Measurements from ENCODE around the gene ETFBKMT. TPM values are rescaled to one million over a fixed set of nuclear protein-coding genes. Genes with fewer than 3 reads are reported as not detected.

ETFBKMT gene
- total and polyA plus RNA-seq, 11 donors, result 2.3 to 7.4 (median 5.9) TPM

DNA sequence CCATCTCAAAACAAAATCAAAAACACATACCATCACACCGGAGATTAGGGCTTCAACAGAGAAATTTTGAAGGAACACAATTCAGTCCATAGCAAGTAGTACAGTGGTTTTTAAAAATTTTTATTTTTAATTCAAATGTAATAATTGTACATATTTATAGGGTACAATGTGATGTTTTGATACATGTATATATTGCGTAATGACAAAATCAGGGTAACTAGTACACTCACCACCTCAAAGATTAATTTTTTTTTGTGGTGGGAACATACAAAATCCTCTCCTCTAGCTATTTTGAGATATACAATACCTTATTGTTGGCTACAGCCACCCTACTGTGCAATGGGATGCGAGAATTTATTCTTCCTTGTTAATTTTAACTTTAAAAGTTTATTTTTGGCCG lies 26.0 kb upstream of the ETFBKMT start:
- no peak for ATAC-seq
- H3K36me3 ChIP-seq, result no peaks in the 10 kb centered on the region
- no peak overlapping the region for H3K4me3 ChIP-seq
- 68 to 95% (median 86%) methylated on average over 4 of the region's 4 CpGs for WGBS, 4 donors
- TF ChIP-seq, protein P1, sequence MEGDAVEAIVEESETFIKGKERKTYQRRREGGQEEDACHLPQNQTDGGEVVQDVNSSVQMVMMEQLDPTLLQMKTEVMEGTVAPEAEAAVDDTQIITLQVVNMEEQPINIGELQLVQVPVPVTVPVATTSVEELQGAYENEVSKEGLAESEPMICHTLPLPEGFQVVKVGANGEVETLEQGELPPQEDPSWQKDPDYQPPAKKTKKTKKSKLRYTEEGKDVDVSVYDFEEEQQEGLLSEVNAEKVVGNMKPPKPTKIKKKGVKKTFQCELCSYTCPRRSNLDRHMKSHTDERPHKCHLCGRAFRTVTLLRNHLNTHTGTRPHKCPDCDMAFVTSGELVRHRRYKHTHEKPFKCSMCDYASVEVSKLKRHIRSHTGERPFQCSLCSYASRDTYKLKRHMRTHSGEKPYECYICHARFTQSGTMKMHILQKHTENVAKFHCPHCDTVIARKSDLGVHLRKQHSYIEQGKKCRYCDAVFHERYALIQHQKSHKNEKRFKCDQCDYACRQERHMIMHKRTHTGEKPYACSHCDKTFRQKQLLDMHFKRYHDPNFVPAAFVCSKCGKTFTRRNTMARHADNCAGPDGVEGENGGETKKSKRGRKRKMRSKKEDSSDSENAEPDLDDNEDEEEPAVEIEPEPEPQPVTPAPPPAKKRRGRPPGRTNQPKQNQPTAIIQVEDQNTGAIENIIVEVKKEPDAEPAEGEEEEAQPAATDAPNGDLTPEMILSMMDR (IDR thresholded peaks at IDR 0.05), result no peak
- no peak for TF ChIP-seq POLR2A (IDR thresholded peaks at IDR 0.05)
- no peak for DNase-seq
- H3K27ac ChIP-seq, result no peak overlapping the region
- intact Hi-C loops (cut with DNase I), result loop anchor here in 3 of 10 donors (5.0 to 10.0 kb wide), 3 partner anchors 41 to 159 kb away; partner anchors contain the start of gene DENND5B (in 1 of the 3)
- H3K9me3 ChIP-seq, result no peaks in the 10 kb centered on the region
- H3K27me3 ChIP-seq, result no peaks in the 10 kb centered on the region
- peaks cover 0 to 17% (median 13%) of the 10 kb centered on the region in 12 donors for H3K4me1 ChIP-seq

DNA sequence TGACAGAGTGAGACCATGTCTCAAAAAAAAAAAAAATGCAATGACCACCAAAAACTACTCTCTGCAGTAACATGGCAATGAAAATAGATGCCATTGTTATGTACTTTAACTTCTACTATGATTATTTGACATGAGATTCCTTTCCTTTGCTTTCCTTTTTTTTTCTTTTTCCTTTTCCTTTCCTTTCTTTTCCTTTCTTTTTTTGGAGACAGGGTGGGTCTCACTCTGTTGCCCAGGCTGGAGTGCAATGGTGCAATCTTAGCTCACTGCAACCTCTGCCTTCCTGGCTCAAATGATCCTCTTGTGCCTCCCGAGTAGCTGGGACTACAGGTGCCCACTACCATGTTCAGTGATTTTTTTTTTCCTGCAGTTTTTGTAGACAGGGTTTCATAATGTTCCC lies 24.9 kb upstream of the ETFBKMT start:
- H3K4me3 ChIP-seq, result no peak overlapping the region
- 88 to 94% (median 89%) methylated on average over 1 of the region's 1 CpG for WGBS, 4 donors
- H3K9me3 ChIP-seq, result no peaks in the 10 kb centered on the region
- H3K4me1 ChIP-seq, result peaks cover 0 to 13% (median 9%) of the 10 kb centered on the region in 12 donors
- intact Hi-C loops (cut with DNase I), result loop anchor here in 3 of 10 donors (5.0 to 10.0 kb wide), 3 partner anchors 42 to 160 kb away; partner anchors contain the start of gene DENND5B (in 1 of the 3)
- H3K36me3 ChIP-seq, result no peaks in the 10 kb centered on the region
- ATAC-seq, result no peak
- H3K27me3 ChIP-seq, result no peaks in the 10 kb centered on the region
- no peak for TF ChIP-seq POLR2A (IDR thresholded peaks at IDR 0.05)
- TF ChIP-seq, protein P1 (IDR thresholded peaks at IDR 0.05), result no peak
- no peak for DNase-seq
- no peak overlapping the region for H3K27ac ChIP-seq

DNA sequence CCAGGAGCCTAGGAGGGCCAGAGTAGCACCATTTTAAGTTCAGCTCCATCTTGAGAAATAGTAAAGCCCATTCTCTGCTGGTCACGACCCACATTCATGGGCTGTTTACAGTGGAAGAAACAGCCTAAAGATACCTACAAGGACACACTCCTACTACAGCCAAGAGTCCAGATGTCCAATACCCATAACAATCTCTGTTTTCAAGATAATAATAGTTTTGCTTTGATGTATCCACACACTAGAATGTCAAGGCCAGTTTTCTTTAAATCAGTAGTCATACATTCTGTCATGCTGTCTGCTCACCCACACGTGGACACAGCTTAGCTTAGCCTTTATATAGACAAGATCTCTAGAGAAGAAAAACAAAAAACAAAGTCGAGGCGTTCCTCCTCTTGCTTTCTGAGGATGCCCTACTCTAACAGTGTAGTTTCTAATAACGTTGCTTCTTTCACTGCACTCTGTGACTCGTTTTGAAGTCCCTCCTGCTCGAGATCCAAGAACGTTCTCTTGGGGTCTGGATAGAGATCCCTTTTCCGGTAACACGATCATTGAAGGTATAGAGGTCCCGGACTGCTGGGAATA lies 17.9 kb upstream of the ETFBKMT start:
- Histone ChIP-seq H3K9me3 (no peaks in the 10 kb centered on the region), H3K4me1 (peaks cover 0 to 14% (median 0%) of the 10 kb centered on the region in 12 donors), H3K36me3 (no peaks in the 10 kb centered on the region), H3K27me3 (no peaks in the 10 kb centered on the region), H3K27ac (no peak overlapping the region), H3K4me3 (no peak overlapping the region)
- no peak for TF ChIP-seq POLR2A (IDR thresholded peaks at IDR 0.05)
- TF ChIP-seq, protein P1 (IDR thresholded peaks at IDR 0.05), result no peak
- intact Hi-C loops (cut with DNase I), result no loop called here
- no peak for ATAC-seq
- no peak for DNase-seq
- 74 to 80% (median 79%) methylated on average over 11 of the region's 11 CpGs for WGBS, 4 donors

DNA sequence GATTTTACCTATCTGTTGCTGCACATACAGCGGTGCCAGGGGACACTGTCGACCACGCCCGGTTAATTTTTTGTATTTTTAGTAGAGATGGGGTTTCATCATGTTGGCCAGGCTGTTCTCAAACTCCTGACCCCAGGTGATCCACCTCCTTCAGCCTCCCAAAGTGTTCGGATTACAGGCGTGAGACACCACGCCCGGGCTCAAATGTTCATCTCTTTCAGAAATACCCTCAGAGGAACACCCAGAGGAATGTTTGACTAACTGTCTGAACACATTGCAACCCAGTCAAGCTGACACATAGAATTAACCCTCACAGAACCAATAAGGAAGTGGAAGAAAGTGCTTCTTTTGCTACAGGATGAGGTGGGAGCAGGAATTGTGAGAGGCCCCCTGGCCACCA lies 15.0 kb upstream of the ETFBKMT start:
- DNase-seq (no peak), ATAC-seq (no peak)
- Histone ChIP-seq H3K9me3 (no peaks in the 10 kb centered on the region), H3K27me3 (no peaks in the 10 kb centered on the region), H3K4me1 (peaks cover 0 to 13% (median 0%) of the 10 kb centered on the region in 12 donors), H3K36me3 (no peaks in the 10 kb centered on the region), H3K4me3 (no peak overlapping the region), H3K27ac (no peak overlapping the region)
- WGBS, 4 donors, result 85 to 91% (median 87%) methylated on average over 8 of the region's 8 CpGs
- intact Hi-C loops (cut with DNase I), result no loop called here
- no peak for TF ChIP-seq POLR2A (IDR thresholded peaks at IDR 0.05)
- TF ChIP-seq, protein P1 (IDR thresholded peaks at IDR 0.05), result no peak
